HS-27A (cell line): Measurements from ENCODE around the gene IL6.
"Not testable (repeated sequence)": the region's sequence is repeated elsewhere in the genome, so short reads cannot be mapped to it uniquely, and the experiment has no call there.

ENCODE experiments used
- DNase-seq: peaks from one replicate; pipeline ENCODE4 v3.0.0-alpha.2; 2012; ENCODE audit warnings: low read depth, missing footprints

Gene IL6

DNA sequence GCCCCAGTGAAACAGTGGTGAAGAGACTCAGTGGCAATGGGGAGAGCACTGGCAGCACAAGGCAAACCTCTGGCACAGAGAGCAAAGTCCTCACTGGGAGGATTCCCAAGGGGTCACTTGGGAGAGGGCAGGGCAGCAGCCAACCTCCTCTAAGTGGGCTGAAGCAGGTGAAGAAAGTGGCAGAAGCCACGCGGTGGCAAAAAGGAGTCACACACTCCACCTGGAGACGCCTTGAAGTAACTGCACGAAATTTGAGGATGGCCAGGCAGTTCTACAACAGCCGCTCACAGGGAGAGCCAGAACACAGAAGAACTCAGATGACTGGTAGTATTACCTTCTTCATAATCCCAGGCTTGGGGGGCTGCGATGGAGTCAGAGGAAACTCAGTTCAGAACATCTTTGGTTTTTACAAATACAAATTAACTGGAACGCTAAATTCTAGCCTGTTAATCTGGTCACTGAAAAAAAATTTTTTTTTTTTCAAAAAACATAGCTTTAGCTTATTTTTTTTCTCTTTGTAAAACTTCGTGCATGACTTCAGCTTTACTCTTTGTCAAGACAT, 574 bp upstream of the IL6 start:
- DNase-seq, result peak; percentile 53

GRCh38 chr7:22727714-22728035, 675 bp downstream of the IL6 start:
- no peak for DNase-seq

GRCh38 chr7:22728401-22729029, 1.5 kb downstream of the IL6 start:
- no peak for DNase-seq

GRCh38 chr7:22729180-22729825, 2.3 kb downstream of the IL6 start:
- DNase-seq, result no peak

GRCh38 chr7:22730066-22730710, 3.2 kb downstream of the IL6 start:
- no peak for DNase-seq

GRCh38 chr7:22730921-22731654, 4.1 kb downstream of the IL6 start:
- peak; percentile 77 for DNase-seq

- no peak for DNase-seq
Observed at GRCh38 chr7:22731766-22732165, 4.8 kb downstream of the IL6 start.

DNA sequence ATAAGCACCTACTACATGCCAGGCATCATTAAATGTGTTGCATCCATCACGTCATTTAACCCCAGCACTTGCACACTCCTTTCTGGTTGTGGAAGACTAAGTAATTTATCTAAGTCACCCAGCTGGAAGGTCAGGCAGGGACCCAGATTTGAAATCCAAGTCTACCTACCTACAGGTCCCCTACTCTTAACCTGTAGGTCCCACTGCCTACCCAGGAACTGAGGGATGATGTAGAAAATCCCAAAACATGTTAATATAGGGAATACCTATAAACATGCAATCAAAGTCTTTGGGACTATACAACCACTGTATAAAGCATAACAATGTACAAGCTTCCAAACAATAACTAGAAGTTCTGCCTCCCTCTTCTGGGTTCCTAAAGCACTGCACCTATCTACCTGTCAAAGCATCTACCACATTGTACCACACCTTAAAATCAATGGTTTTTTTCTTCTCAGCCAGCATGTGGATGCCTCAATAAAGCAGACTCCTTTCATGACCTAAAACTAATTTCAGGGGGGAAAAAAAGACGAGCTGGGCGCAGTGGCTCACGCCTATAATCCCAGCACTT, 5.6 kb downstream of the IL6 start:
- no peak for DNase-seq

- DNase-seq, result no peak
Observed at GRCh38 chr7:22733761-22734160, 6.8 kb downstream of the IL6 start.

GRCh38 chr7:22743014-22743413, 16.0 kb downstream of the IL6 start:
- DNase-seq, result no peak

DNA sequence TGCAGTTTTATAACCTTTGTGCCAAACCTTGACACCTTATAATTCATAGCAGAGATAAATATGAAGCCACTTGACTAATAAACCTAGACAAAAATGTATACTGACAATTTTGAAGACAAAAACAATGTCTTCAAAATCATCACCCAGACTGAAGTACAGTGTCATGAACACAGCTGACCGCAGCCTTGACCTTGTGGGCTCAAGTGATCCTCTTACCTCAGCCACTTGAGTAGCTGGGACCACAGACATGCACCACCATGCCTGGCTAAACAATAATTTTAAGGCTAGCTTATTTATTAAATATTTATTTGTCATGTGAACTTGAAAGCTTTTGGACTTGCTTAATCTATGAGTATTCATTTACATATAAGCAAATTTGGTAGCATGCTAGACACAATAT, 24.3 kb downstream of the IL6 start:
- DNase-seq, result no peak

DNA sequence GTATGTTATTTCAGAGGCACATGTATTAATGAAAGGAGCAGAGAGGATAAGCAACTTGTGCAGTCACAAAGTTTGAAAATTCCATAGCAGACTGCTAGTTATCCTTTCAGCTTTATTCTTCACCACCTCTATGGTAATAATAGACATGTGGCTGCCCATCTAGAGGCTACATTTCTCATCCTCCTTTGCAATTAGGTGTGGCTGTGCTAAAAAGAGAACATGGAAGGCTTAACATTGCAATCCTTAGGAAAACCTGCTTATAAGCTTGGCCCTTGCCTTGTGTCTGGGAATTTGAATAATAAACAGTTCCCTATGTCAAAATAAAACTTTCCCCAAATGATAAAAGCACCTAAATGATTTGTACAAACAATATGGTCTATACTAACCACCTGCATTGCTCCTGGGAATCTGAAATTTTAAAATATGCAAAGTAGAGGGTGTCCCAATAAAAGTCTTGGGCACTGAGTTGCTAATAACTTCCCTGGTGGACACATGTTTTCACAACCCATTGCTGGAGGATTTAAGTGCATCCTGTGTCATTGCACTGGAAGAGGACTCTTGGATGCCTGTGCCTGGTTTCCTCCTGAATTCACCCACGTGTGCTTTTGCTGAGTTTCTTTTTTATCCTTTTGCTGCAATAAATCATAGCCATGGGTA, 30.5 kb downstream of the IL6 start:
- DNase-seq, result no peak

GRCh38 chr7:22758576-22758975, 31.6 kb downstream of the IL6 start:
- no peak for DNase-seq

DNA sequence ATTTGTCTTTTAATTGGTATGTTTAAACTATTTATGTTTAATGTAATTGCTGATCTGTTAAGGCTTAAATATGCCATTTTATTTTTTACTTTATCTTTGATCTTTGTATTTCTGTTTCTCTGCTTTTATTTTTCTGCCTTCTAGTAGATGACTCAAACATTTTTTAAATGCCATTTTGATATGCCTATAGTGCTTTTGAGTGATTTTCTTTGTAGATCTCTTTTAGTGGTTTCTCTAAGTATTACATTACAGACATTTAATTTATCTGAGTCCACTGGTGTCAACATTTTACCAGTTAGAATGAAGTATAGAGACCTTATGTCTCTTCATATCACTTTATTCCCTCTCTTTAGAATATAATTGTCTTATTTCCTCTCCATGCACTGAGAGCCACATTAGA, 32.7 kb downstream of the IL6 start:
- DNase-seq, result no peak

- no peak for DNase-seq
Observed at GRCh38 chr7:22762866-22763265, 35.9 kb downstream of the IL6 start.

- DNase-seq, result no peak
Observed at GRCh38 chr7:22765609-22766008, 38.6 kb downstream of the IL6 start.

GRCh38 chr7:22771194-22771871, 44.3 kb downstream of the IL6 start:
- no peak for DNase-seq

GRCh38 chr7:22771872-22772228, 44.9 kb downstream of the IL6 start:
- DNase-seq, result no peak

DNA sequence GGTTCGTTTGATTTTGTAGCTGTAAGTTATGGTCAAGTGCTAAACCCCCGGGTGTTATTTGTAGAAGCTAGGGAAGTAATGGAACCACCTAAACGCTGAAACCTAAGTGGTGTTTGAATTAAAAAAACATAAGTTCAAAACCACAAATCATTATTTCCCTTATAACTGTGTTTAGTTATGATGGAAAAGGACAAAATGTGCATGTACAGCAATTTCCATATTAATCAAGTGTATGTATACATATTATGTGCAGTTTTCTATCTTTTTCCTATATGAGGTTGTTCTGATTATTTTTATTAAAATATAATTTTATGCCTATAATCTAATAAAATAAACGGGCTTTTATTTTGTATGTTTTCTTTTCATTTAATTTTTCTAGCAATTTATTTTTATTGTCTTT, 45.9 kb downstream of the IL6 start:
- no peak for DNase-seq

DNA sequence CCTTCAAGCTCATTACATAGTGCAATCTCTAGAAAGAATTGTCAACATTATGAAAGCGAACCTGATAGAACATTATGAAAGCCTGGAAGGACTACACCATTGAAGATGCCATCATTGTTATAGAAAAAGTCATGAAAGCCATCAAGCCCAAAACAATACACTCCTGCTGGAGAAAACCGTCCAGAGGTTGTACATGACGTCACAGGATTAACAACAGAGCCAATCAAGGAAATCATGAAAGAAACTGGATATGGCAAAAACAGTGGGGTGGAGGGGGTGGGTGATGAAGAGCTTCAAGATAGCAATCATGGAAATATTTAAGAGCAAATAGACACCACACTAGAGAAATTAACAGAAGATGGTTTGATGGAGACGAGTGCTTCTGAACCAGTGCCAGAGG, 50.0 kb downstream of the IL6 start:
- DNase-seq, result no peak

DNA sequence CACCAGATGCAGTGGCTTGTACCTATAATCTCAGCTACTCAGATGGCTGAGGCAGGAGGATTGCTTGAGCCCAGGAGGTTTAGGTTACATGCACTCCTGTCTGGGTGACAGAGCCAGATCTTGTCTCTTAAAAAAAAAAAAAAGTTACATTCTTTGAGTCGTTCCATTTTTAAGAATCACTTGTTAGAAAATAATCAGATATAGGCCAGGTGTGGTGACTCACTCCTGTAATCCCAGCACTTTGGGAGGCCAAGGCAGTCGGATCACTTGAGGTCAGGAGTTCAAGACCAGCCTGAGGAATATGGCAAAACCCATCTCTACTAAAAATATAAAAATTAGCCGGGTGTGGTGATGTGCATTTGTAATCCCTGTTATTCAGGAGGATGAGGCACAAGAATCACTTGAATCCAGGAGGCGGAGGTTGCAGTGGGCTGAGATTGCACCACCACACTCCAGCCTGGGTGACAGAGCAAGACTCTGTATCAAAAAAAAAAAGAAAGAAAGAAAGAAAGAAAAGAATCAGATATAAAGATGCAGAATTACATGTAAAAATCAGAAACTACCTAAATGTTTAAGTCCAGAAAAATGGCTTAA, 52.8 kb downstream of the IL6 start:
- DNase-seq, result not testable (repeated sequence)
